GM21390 (cell line): Measurements from ENCODE around the gene PTPN14.

Experiments used
- ATAC-seq: cut with Tn5 transposase; IDR thresholded peaks from one replicate; pipeline ENCODE4 v1.9.1; 2021; ENCODE audit not compliant: unreplicated experiment

PTPN14 gene

GRCh38 chr1:214458541-214458940 is 92.9 kb downstream of the PTPN14 start:
- ATAC-seq: no peak

GRCh38 chr1:214455971-214456867 is 95.2 kb downstream of the PTPN14 start:
- no peak for ATAC-seq

- no peak for ATAC-seq
These were observed 95.9 kb downstream of the PTPN14 start for GRCh38 chr1:214455479-214455878.

GRCh38 chr1:214454569-214455396 is 96.6 kb downstream of the PTPN14 start:
- no peak for ATAC-seq

- ATAC-seq: no peak
These were observed 98.2 kb downstream of the PTPN14 start for GRCh38 chr1:214453109-214453722.

- ATAC-seq: no peak
These were observed 99.1 kb downstream of the PTPN14 start for GRCh38 chr1:214452152-214452784.

GRCh38 chr1:214451596-214451995 is 99.8 kb downstream of the PTPN14 start:
- no peak for ATAC-seq

- ATAC-seq: no peak
These were observed 102.0 kb downstream of the PTPN14 start for GRCh38 chr1:214449371-214449770.

GRCh38 chr1:214448536-214448935 is 102.9 kb downstream of the PTPN14 start:
- no peak for ATAC-seq

GRCh38 chr1:214447557-214447871 is 103.9 kb downstream of the PTPN14 start:
- ATAC-seq: no peak

- peak; percentile 63 for ATAC-seq
These were observed 104.4 kb downstream of the PTPN14 start for GRCh38 chr1:214446772-214447556.

GRCh38 chr1:214445831-214446614 is 105.4 kb downstream of the PTPN14 start:
- ATAC-seq: no peak

GRCh38 chr1:214445199-214445598 is 106.2 kb downstream of the PTPN14 start:
- ATAC-seq: no peak

GRCh38 chr1:214444182-214444939 is 107.0 kb downstream of the PTPN14 start:
- no peak for ATAC-seq

- ATAC-seq: no peak
These were observed 110.3 kb downstream of the PTPN14 start for GRCh38 chr1:214441119-214441518.

GRCh38 chr1:214440219-214440965 is 111.0 kb downstream of the PTPN14 start:
- no peak for ATAC-seq

GRCh38 chr1:214439352-214440119 is 111.9 kb downstream of the PTPN14 start:
- peak; percentile 81 for ATAC-seq
